Trophoblast cell (in vitro differentiated cells and primary cell): Measurements from ENCODE around the gene TRIM67.

ENCODE experiments used
- DNase-seq, 2 donors: peaks; one replicate each; pipeline ENCODE4 v3.0.0-alpha.2; 2016
- H2AFZ ChIP-seq: 2 replicates; pipeline ENCODE4 v1.6.1; 2013; ENCODE audit warnings: low read length, moderate library complexity, mild to moderate bottlenecking; ENCODE audit not compliant: insufficient read depth, poor library complexity
- H2AK5ac ChIP-seq: 2 replicates; pipeline ENCODE4 v1.6.1; 2013; ENCODE audit warnings: mild to moderate bottlenecking, low read length
- H2BK120ac ChIP-seq: 2 replicates; pipeline ENCODE4 v1.6.1; 2013; ENCODE audit warnings: low read length, mild to moderate bottlenecking, moderate library complexity; ENCODE audit not compliant: insufficient read depth, poor library complexity
- H2BK12ac ChIP-seq: 2 replicates; pipeline ENCODE4 v1.6.1; 2013; ENCODE audit warnings: mild to moderate bottlenecking, low read length, moderate library complexity
- H2BK5ac ChIP-seq: 2 replicates; pipeline ENCODE4 v1.6.1; 2013; ENCODE audit warnings: low read length, low read depth, moderate library complexity, mild to moderate bottlenecking; ENCODE audit not compliant: poor library complexity
- H3K14ac ChIP-seq: 2 replicates; pipeline ENCODE4 v1.6.1; 2013; ENCODE audit warnings: mild to moderate bottlenecking, low read length
- H3K18ac ChIP-seq: 2 replicates; pipeline ENCODE4 v1.6.1; 2013; ENCODE audit warnings: mild to moderate bottlenecking, low read length
- H3K23ac ChIP-seq: 2 replicates; pipeline ENCODE4 v1.6.1; 2013; ENCODE audit warnings: low read length
- H3K27ac ChIP-seq: 2 replicates; pipeline ENCODE4 v1.5.1; 2013; ENCODE audit warnings: low read depth, mild to moderate bottlenecking, inconsistent platforms, low read length, moderate library complexity
- H3K27me3 ChIP-seq: 2 replicates; pipeline ENCODE4 v1.6.1; 2013; ENCODE audit warnings: inconsistent platforms, mild to moderate bottlenecking, low read length, moderate library complexity; ENCODE audit not compliant: insufficient read depth
- H3K36me3 ChIP-seq, 2 experiments: 1 replicate in 1 of 2; 2 replicates in 1 of 2; pipeline ENCODE4 v1.6.1; 2013; ENCODE audit warnings: low read length in 2 of 2, mild to moderate bottlenecking in 2 of 2, moderate library complexity in 1 of 2; ENCODE audit not compliant: insufficient read depth in 2 of 2, control insufficient read depth in 1 of 2
- H3K4ac ChIP-seq: 2 replicates; pipeline ENCODE4 v1.6.1; 2013; ENCODE audit warnings: low read depth, mild to moderate bottlenecking, low read length, moderate library complexity
- H3K4me1 ChIP-seq, 2 experiments: 1 replicate in 1 of 2; 2 replicates in 1 of 2; pipeline ENCODE4 v1.6.1; 2013; ENCODE audit warnings: low read length in 2 of 2, mild to moderate bottlenecking in 2 of 2, moderate library complexity in 1 of 2; ENCODE audit not compliant: insufficient read depth in 2 of 2, control insufficient read depth in 1 of 2
- H3K4me2 ChIP-seq: 2 replicates; pipeline ENCODE4 v1.6.1; 2013; ENCODE audit warnings: inconsistent platforms, mild to moderate bottlenecking, low read length, moderate library complexity
- H3K4me3 ChIP-seq: 2 replicates; pipeline ENCODE4 v1.5.1; 2013; ENCODE audit warnings: mild to moderate bottlenecking, low read depth, low read length, inconsistent platforms
- H3K79me1 ChIP-seq: one replicate; pipeline ENCODE4 v1.6.1; 2013; ENCODE audit warnings: low read length
- H3K79me2 ChIP-seq: 2 replicates; pipeline ENCODE4 v1.6.1; 2013; ENCODE audit warnings: low read length, mild to moderate bottlenecking; ENCODE audit not compliant: control insufficient read depth, insufficient read depth, poor library complexity
- H3K9ac ChIP-seq: 2 replicates; pipeline ENCODE4 v1.6.1; 2013; ENCODE audit warnings: mild to moderate bottlenecking, low read length
- H3K9me3 ChIP-seq: 2 replicates; pipeline ENCODE4 v1.6.1; 2013; ENCODE audit warnings: low read depth, mild to moderate bottlenecking, control low read depth, inconsistent platforms, low read length; ENCODE audit not compliant: insufficient read depth
- H4K12ac ChIP-seq: 2 replicates; pipeline ENCODE4 v1.6.1; 2013; ENCODE audit warnings: low read depth, mild to moderate bottlenecking, low read length, moderate library complexity
- H4K8ac ChIP-seq: 2 replicates; pipeline ENCODE4 v1.6.1; 2013; ENCODE audit warnings: low read depth, mild to moderate bottlenecking, low read length, moderate library complexity
- H4K91ac ChIP-seq: one replicate; pipeline ENCODE4 v1.6.1; 2013; ENCODE audit warnings: low read depth, mild to moderate bottlenecking, low read length, moderate library complexity
- WGBS: extraction: QIAGEN DNeasy Blood & Tissue Kit; methylation state at CpG from one replicate; pipeline ENCODE4 v1.1.7; 2013; ENCODE audit warnings: missing lambda C conversion rate; ENCODE audit not compliant: insufficient read length, insufficient coverage; ENCODE audit errors: extremely low coverage; 5-methylcytosine and 5-hydroxymethylcytosine counted together

TRIM67 gene

DNA sequence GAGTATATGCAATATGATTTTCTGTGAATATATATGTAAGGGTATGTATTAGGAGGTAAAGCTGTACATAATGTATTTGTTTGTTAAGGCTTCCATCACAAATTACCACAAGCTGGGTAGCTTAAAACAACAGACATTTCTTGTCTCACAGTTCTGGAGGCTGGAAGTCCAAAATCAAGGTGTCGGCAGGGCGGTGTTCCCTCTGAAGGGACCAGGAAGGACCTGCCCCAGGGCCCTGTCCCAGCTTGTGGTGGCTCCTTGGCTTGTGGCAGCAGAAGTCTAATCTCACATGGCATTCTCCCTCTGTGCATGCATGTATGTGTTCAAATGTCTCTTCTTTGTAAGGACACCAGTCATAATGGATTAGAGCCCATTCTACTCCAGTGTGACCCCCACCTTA is 17.1 kb downstream of the TRIM67 start:
- Histone ChIP-seq H4K8ac (no peak overlapping the region), H3K4me2 (no peak overlapping the region), H2BK120ac (no peak overlapping the region), H2AFZ (no peak overlapping the region), H2AK5ac (no peak overlapping the region), H3K4me3 (no peak overlapping the region), H3K79me2 (no peaks in the 10 kb centered on the region), H3K23ac (no peak overlapping the region), H3K27ac (no peak overlapping the region), H3K36me3 (no peaks in the 10 kb centered on the region), H2BK5ac (no peak overlapping the region), H3K14ac (no peak overlapping the region), H2BK12ac (no peak overlapping the region), H3K18ac (no peak overlapping the region), H3K9me3 (peaks cover 1% of the 10 kb centered on the region), H4K91ac (no peak overlapping the region), H3K4me1 (no peaks in the 10 kb centered on the region), H3K4ac (no peak overlapping the region), H3K27me3 (no peaks in the 10 kb centered on the region), H4K12ac (no peak overlapping the region), H3K9ac (no peak overlapping the region), H3K79me1 (no peaks in the 10 kb centered on the region)
- WGBS, result no CpG with 5 or more reads among the region's 2 CpGs
- no peak for DNase-seq

DNA sequence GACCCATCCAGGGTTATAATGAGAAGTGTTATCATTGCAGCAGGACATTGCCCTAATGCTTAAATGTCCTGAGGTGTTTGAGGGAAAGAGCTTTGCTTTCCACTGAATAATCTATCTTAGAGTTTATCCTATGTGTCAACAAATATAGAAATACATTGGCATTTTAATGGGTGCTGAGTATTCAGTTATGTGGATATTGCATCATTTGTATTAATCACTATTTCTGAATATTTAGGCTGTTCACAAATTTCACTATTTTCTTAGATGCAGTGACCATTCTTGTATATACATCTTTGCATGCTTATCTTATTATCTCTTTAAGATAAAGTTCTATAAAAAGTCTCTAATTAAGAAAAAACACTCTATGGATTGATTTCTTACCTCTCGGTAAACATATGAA is 18.2 kb downstream of the TRIM67 start:
- no peaks in the 10 kb centered on the region for H3K36me3 ChIP-seq
- no peak overlapping the region for H3K23ac ChIP-seq
- no peak for DNase-seq
- H3K4me3 ChIP-seq, result no peak overlapping the region
- H2BK120ac ChIP-seq, result no peak overlapping the region
- no peak overlapping the region for H4K91ac ChIP-seq
- H3K79me1 ChIP-seq, result no peaks in the 10 kb centered on the region
- WGBS, result no CpG with 5 or more reads among the region's 1 CpG
- H3K27me3 ChIP-seq, result no peaks in the 10 kb centered on the region
- H2BK12ac ChIP-seq, result no peak overlapping the region
- H3K14ac ChIP-seq, result no peak overlapping the region
- no peak overlapping the region for H3K4ac ChIP-seq
- H3K79me2 ChIP-seq, result no peaks in the 10 kb centered on the region
- H2AK5ac ChIP-seq, result no peak overlapping the region
- H3K9me3 ChIP-seq, result peaks cover 1% of the 10 kb centered on the region
- no peak overlapping the region for H4K8ac ChIP-seq
- no peak overlapping the region for H2BK5ac ChIP-seq
- H3K27ac ChIP-seq, result no peak overlapping the region
- no peak overlapping the region for H2AFZ ChIP-seq
- H3K9ac ChIP-seq, result no peak overlapping the region
- H3K4me2 ChIP-seq, result no peak overlapping the region
- no peak overlapping the region for H4K12ac ChIP-seq
- no peaks in the 10 kb centered on the region for H3K4me1 ChIP-seq
- H3K18ac ChIP-seq, result no peak overlapping the region

GRCh38 chr1:231181271-231181670 is 19.4 kb downstream of the TRIM67 start:
- Histone ChIP-seq H3K9me3 (peaks cover 1% of the 10 kb centered on the region), H4K12ac (no peak overlapping the region), H2AK5ac (no peak overlapping the region), H4K91ac (no peak overlapping the region), H3K14ac (no peak overlapping the region), H2BK12ac (no peak overlapping the region), H2BK5ac (no peak overlapping the region), H3K4me3 (no peak overlapping the region), H3K27ac (no peak overlapping the region), H3K79me1 (no peaks in the 10 kb centered on the region), H3K4ac (no peak overlapping the region), H3K79me2 (no peaks in the 10 kb centered on the region), H3K4me2 (no peak overlapping the region), H3K36me3 (no peaks in the 10 kb centered on the region), H3K18ac (no peak overlapping the region), H3K23ac (no peak overlapping the region), H2BK120ac (no peak overlapping the region), H2AFZ (no peak overlapping the region), H3K4me1 (no peaks in the 10 kb centered on the region), H3K27me3 (no peaks in the 10 kb centered on the region), H4K8ac (no peak overlapping the region), H3K9ac (no peak overlapping the region)
- no CpG with 5 or more reads among the region's 3 CpGs for WGBS
- no peak for DNase-seq

DNA sequence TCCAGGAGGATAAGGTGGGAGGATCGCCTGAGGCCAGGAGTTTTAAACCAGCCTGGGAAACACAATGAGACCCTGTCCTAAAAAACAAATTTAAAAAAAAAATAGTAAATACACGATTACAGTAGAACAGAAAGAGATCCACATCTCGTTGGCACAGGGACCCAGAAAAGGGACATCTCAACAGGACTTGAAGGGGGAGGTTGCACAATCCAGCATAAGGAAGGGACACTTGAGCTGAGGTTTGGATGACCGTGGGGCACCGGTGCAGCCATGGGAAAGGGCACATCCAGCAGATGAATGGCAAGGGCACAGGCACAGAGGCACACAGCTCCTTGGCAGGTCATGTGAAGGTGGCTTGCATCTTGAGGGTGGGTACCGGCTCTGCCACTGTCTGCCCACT is 20.5 kb downstream of the TRIM67 start:
- Histone ChIP-seq H3K27me3 (no peaks in the 10 kb centered on the region), H2AFZ (no peak overlapping the region)
- WGBS, result no CpG with 5 or more reads among the region's 6 CpGs

More for the DNA sequence above, 20.5 kb downstream of the TRIM67 start:
- no peak overlapping the region for H2BK120ac ChIP-seq
- no peak overlapping the region for H2BK5ac ChIP-seq
- no peaks in the 10 kb centered on the region for H3K4me1 ChIP-seq
- no peaks in the 10 kb centered on the region for H3K79me1 ChIP-seq
- H4K8ac ChIP-seq, result no peak overlapping the region
- H3K9ac ChIP-seq, result peak overlapping the region; percentile 39
- no peak overlapping the region for H2BK12ac ChIP-seq
- H4K12ac ChIP-seq, result no peak overlapping the region
- no peak overlapping the region for H3K23ac ChIP-seq
- H3K4me3 ChIP-seq, result no peak overlapping the region
- peaks cover 1% of the 10 kb centered on the region for H3K9me3 ChIP-seq
- no peak overlapping the region for H3K18ac ChIP-seq
- no peaks in the 10 kb centered on the region for H3K79me2 ChIP-seq
- H2AK5ac ChIP-seq, result no peak overlapping the region
- no peaks in the 10 kb centered on the region for H3K36me3 ChIP-seq
- no peak overlapping the region for H3K4me2 ChIP-seq
- H4K91ac ChIP-seq, result no peak overlapping the region
- H3K14ac ChIP-seq, result no peak overlapping the region
- no peak overlapping the region for H3K27ac ChIP-seq
- no peak overlapping the region for H3K4ac ChIP-seq
- DNase-seq, result no peak
